ENCODE measurements around the gene TNNT1. TPM values are rescaled to one million over a fixed set of nuclear protein-coding genes. Genes with fewer than 3 reads are reported as not detected.
"Not testable (repeated sequence)": the region's sequence is repeated elsewhere in the genome, so short reads cannot be mapped to it uniquely, and the experiment has no call there.

Gene TNNT1
- total RNA-seq, 1 donor from 2014 or later, result 48.9 TPM

GRCh38 chr19:55112777-55113569 is 36.0 kb downstream of the TNNT1 start:
- DNase-seq (ENCODE audit: low spot score in 2 of 2, unreplicated experiment in 2 of 2), result no peak
- Mint-ChIP-seq H3K4me1 (peaks cover 32% of the 10 kb centered on the region), H3K36me3 (peaks cover 8% of the 10 kb centered on the region), H3K4me3 (peak overlapping the region; percentile 31), H3K27ac (peak overlapping the region; percentile 93), H3K9me3 (no peaks in the 10 kb centered on the region), H3K27me3 (ENCODE audit: low read depth) (no peaks in the 10 kb centered on the region)
- no peak for TF ChIP-seq CTCF (IDR thresholded peaks at IDR 0.05; ENCODE audit: unreplicated experiment)

- Mint-ChIP-seq H3K27me3 (ENCODE audit: low read depth) (no peaks in the 10 kb centered on the region), H3K27ac (peak overlapping the region; percentile 93), H3K4me3 (no peak overlapping the region), H3K4me1 (peaks cover 29% of the 10 kb centered on the region), H3K9me3 (no peaks in the 10 kb centered on the region), H3K36me3 (peaks cover 8% of the 10 kb centered on the region)
- DNase-seq (ENCODE audit: low spot score in 2 of 2, unreplicated experiment in 2 of 2), result no peak
- no peak for TF ChIP-seq CTCF (IDR thresholded peaks at IDR 0.05; ENCODE audit: unreplicated experiment)
Observed at GRCh38 chr19:55112246-55112776, 36.7 kb downstream of the TNNT1 start.

GRCh38 chr19:55111238-55111831 is 37.7 kb downstream of the TNNT1 start:
- TF ChIP-seq CTCF (IDR thresholded peaks at IDR 0.05; ENCODE audit: unreplicated experiment), result no peak
- no peak overlapping the region for H3K4me3 Mint-ChIP-seq
- peaks cover 14% of the 10 kb centered on the region for H3K36me3 Mint-ChIP-seq
- H3K27ac Mint-ChIP-seq, result peak overlapping the region; percentile 64
- no peaks in the 10 kb centered on the region for H3K27me3 Mint-ChIP-seq (ENCODE audit: low read depth)
- no peak for DNase-seq (ENCODE audit: low spot score in 2 of 2, unreplicated experiment in 2 of 2)
- H3K4me1 Mint-ChIP-seq, result peaks cover 23% of the 10 kb centered on the region
- no peaks in the 10 kb centered on the region for H3K9me3 Mint-ChIP-seq

GRCh38 chr19:55109527-55110291 is 39.3 kb downstream of the TNNT1 start:
- no peak overlapping the region for H3K4me3 Mint-ChIP-seq
- no peaks in the 10 kb centered on the region for H3K27me3 Mint-ChIP-seq (ENCODE audit: low read depth)
- H3K4me1 Mint-ChIP-seq, result peaks cover 8% of the 10 kb centered on the region
- H3K36me3 Mint-ChIP-seq, result peaks cover 14% of the 10 kb centered on the region
- no peak for DNase-seq (ENCODE audit: low spot score in 2 of 2, unreplicated experiment in 2 of 2)
- H3K27ac Mint-ChIP-seq, result no peak overlapping the region
- no peak for TF ChIP-seq CTCF (IDR thresholded peaks at IDR 0.05; ENCODE audit: unreplicated experiment)
- H3K9me3 Mint-ChIP-seq, result no peaks in the 10 kb centered on the region

GRCh38 chr19:55107252-55107651 is 41.8 kb downstream of the TNNT1 start:
- H3K27me3 Mint-ChIP-seq (ENCODE audit: low read depth); H3K9me3 Mint-ChIP-seq; H3K27ac Mint-ChIP-seq; DNase-seq (ENCODE audit: low spot score in 2 of 2, unreplicated experiment in 2 of 2); H3K4me1 Mint-ChIP-seq; H3K4me3 Mint-ChIP-seq: not testable (repeated sequence)
- H3K36me3 Mint-ChIP-seq, result peaks cover 26% of the 10 kb centered on the region

Data from mesothelial cell of epicardium (in vitro differentiated cells).